Uterus (tissue), 4 donors: Measurements from ENCODE around the gene ARHGAP27. TPM values are rescaled to one million over a fixed set of nuclear protein-coding genes. Genes with fewer than 3 reads are reported as not detected.
"Not testable (repeated sequence)": the region's sequence is repeated elsewhere in the genome, so short reads cannot be mapped to it uniquely, and the experiment has no call there.

Experiments used
- DNase-seq, 2 donors: peaks; one replicate each; pipeline ENCODE4 v3.0.0-alpha.2; 2019 to 2020
- H3K27ac ChIP-seq, 2 donors: fragments of 200-600 bp; sonication (generic); 1 replicate in 1 of 2; 2 replicates in 1 of 2; pipeline ENCODE4 v1.5.1; 2016 to 2018
- H3K27me3 ChIP-seq, 2 donors: fragments of 200-600 bp; sonication (generic); one replicate each; pipeline ENCODE4 v1.5.1; 2018 to 2019; ENCODE audit warnings: control low read depth in 1 of 2
- H3K36me3 ChIP-seq, 2 donors: fragments of 200-600 bp; sonication (generic); one replicate each; pipeline ENCODE4 v1.5.1; 2019; ENCODE audit warnings: control low read depth in 1 of 2
- H3K4me1 ChIP-seq, 2 donors: fragments of 200-600 bp; sonication (generic); one replicate each; pipeline ENCODE4 v1.5.1; 2018 to 2019; ENCODE audit warnings: control low read depth in 1 of 2
- H3K4me3 ChIP-seq, 2 donors: fragments of 200-600 bp; sonication (generic); 1 replicate in 1 of 2; 2 replicates in 1 of 2; pipeline ENCODE4 v1.5.1; 2018 to 2019; ENCODE audit warnings: mild to moderate bottlenecking in 1 of 2
- H3K9me3 ChIP-seq, 2 donors: fragments of 200-600 bp; sonication (generic); one replicate each; pipeline ENCODE4 v1.5.1; 2019; ENCODE audit warnings: control low read depth in 1 of 2
- CTCF ChIP-seq, 4 experiments: fragments of 200-600 bp in 2 of 4; fragments of 450-650 bp in 2 of 4; sonication (generic) in 2 of 4; IDR thresholded peaks; one replicate each; pipeline ENCODE4 v1.5.1; 2016 to 2019; ENCODE audit warnings: antibody characterized with exemption in 4 of 4, mild to moderate bottlenecking in 2 of 4, moderate library complexity in 1 of 4
- POLR2A ChIP-seq, 2 donors: fragments of 450-650 bp; IDR thresholded peaks; one replicate each; pipeline ENCODE4 v1.6.1; 2016; ENCODE audit warnings: antibody characterized with exemption in 2 of 2, mild to moderate bottlenecking in 1 of 2, moderate library complexity in 1 of 2
- intact Hi-C: fragments of 100-400 bp; cut with DNase I; formaldehyde crosslinking; loops from one replicate; pipeline ENCODE4 v1.15.1; 2023; ENCODE audit warnings: low total_unique reads
- total RNA-seq, 4 donors: library from RNA; depleted of rRNA in 3 of 4; stranded (reverse); fragments of >200 nt in 3 of 4; gene quantifications; one replicate each; pipeline versions ENCODE4 v1.1.0 to v1.2.4, GENCODE V29; 2014 to 2023
- donor health status: DM: yes; HTN: yes; CAD: no.

The ARHGAP27 gene
- total RNA-seq, 4 donors from 2014 or later: 9.4 to 36.6 (median 16.0) TPM

GRCh38 chr17:45444856-45445820 is 12.5 kb upstream of the ARHGAP27 start:
- H3K27ac ChIP-seq, H3K9me3 ChIP-seq, H3K27me3 ChIP-seq, H3K4me1 ChIP-seq, intact Hi-C loops, H3K36me3 ChIP-seq, DNase-seq, H3K4me3 ChIP-seq: not testable (repeated sequence)

GRCh38 chr17:45444301-45444700 is 11.6 kb upstream of the ARHGAP27 start:
- H3K27me3 ChIP-seq, H3K9me3 ChIP-seq, H3K36me3 ChIP-seq, H3K27ac ChIP-seq, H3K4me1 ChIP-seq, intact Hi-C loops, H3K4me3 ChIP-seq, DNase-seq: not testable (repeated sequence)

GRCh38 chr17:45443371-45444260 is 10.9 kb upstream of the ARHGAP27 start:
- H3K4me3 ChIP-seq, DNase-seq, H3K36me3 ChIP-seq, H3K27ac ChIP-seq, intact Hi-C loops, H3K27me3 ChIP-seq, H3K4me1 ChIP-seq, H3K9me3 ChIP-seq: not testable (repeated sequence)

GRCh38 chr17:45441526-45442310 is 9.0 kb upstream of the ARHGAP27 start:
- DNase-seq: no peak

GRCh38 chr17:45440839-45441515 is 8.3 kb upstream of the ARHGAP27 start:
- H3K27ac ChIP-seq, H3K27me3 ChIP-seq, intact Hi-C loops, H3K4me3 ChIP-seq, H3K9me3 ChIP-seq, DNase-seq, H3K36me3 ChIP-seq, H3K4me1 ChIP-seq: not testable (repeated sequence)

More at GRCh38 chr17:45441526-45442310, 9.0 kb upstream of the ARHGAP27 start:
- H3K9me3 ChIP-seq: no peaks in the 10 kb centered on the region
- H3K27ac ChIP-seq: no peak overlapping the region
- no peaks in the 10 kb centered on the region for H3K4me1 ChIP-seq
- TF ChIP-seq CTCF (IDR thresholded peaks at IDR 0.05) (no peak), POLR2A (IDR thresholded peaks at IDR 0.05) (no peak)
- H3K27me3 ChIP-seq: no peaks in the 10 kb centered on the region
- H3K4me3 ChIP-seq: no peak overlapping the region
- H3K36me3 ChIP-seq: no peaks in the 10 kb centered on the region
- intact Hi-C loops: no loop called here

GRCh38 chr17:45440161-45440778 is 7.6 kb upstream of the ARHGAP27 start:
- no peaks in the 10 kb centered on the region for H3K36me3 ChIP-seq
- H3K4me1 ChIP-seq: no peaks in the 10 kb centered on the region
- DNase-seq: no peak
- no peaks in the 10 kb centered on the region for H3K9me3 ChIP-seq
- intact Hi-C loops: no loop called here
- H3K27me3 ChIP-seq: no peaks in the 10 kb centered on the region
- no peak overlapping the region for H3K4me3 ChIP-seq
- no peak for TF ChIP-seq POLR2A (IDR thresholded peaks at IDR 0.05)
- TF ChIP-seq CTCF (IDR thresholded peaks at IDR 0.05): no peak
- H3K27ac ChIP-seq: no peak overlapping the region
